Erythroblast (primary cell): ENCODE data around the gene PTGES2.

Experiments
- GATA1 ChIP-seq: IDR thresholded peaks from 2 replicates; pipeline ENCODE4 v1.6.1; 2011; ENCODE audit warnings: low read depth, mild to moderate bottlenecking, control low read depth, low read length, moderate library complexity
- POLR2A ChIP-seq: IDR thresholded peaks from 2 replicates; pipeline ENCODE4 v1.6.1; 2011; ENCODE audit warnings: mild to moderate bottlenecking, low read length

DNA sequence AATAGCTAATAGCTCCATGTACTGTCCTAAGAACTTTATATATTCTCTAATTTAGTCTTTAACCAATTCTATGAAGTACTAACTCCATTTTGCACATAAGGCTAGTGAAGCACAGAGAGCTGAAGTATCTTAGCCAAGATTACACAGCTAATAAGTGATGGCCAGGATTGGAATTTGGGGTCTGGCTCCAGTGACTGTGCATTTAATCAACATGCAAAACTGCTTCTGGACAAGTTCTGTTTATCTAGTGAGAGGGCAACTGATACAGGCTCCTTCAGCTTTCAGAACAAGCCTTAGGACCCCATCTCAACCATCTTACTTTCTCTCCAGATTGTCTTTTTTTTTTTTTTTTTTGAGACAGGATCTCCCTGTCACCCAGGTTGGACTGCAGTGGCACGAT, 38.2 kb downstream of the PTGES2 start:
- TF ChIP-seq POLR2A = no peak
- no peak for TF ChIP-seq GATA1
